Left renal pelvis (tissue), 4 donors: ENCODE data around the gene TNFRSF4. TPM values are rescaled to one million over a fixed set of nuclear protein-coding genes. Genes with fewer than 3 reads are reported as not detected.

Source experiments
- DNase-seq, 4 donors: peaks; one replicate each; pipeline ENCODE4 v3.0.0-alpha.2; 2013; ENCODE audit warnings: low read depth in 4 of 4, low spot score in 3 of 4
- polyA plus RNA-seq, 4 donors: library from polyadenylated mRNA; unstranded; fragments of 120-200 nt; gene quantifications; one replicate each; pipeline ENCODE4 v1.2.1, GENCODE V29; 2013; ENCODE audit not compliant: insufficient read length in 4 of 4

The TNFRSF4 gene
- polyA plus RNA-seq, 4 donors, result 1.5 to 2.7 (median 1.8) TPM

DNA sequence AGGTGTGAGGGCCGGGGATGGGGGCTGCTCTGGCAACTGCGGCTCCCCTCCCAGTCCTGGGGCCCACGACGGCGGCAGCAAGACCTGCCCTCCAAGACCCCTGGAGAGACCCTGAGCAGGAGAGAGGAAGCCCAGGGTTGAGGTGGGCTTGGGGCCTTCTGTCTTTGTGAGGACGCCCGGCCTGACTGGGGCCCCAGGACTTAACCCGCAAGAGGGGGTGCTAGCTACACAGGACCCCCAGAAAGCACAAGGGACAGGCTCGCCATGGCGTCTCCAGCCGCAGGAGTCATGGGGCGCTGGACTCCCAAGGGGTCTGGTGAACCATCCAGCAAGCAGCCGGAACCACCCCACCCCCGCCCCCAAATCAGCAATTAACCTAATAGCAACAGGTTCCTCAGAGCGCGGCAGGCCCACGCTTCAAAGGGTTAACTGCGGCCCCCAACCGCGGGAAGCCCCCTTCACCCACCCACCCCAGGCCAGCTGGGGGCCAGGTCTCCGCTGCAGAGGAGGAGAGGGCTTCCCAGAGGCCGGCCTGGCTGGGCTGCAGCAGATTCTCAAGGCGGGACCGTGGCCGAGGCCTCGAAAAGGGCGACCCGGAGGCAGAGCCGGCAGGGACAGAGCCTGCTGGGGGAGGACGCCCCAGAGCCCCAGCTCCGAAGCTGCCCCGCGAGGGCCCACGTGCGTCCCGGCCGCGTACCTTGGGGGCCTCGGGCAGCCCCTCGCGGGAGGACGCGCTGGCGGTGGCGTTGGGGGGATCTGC, 32.0 kb upstream of the TNFRSF4 start:
- DNase-seq, result no peak

DNA sequence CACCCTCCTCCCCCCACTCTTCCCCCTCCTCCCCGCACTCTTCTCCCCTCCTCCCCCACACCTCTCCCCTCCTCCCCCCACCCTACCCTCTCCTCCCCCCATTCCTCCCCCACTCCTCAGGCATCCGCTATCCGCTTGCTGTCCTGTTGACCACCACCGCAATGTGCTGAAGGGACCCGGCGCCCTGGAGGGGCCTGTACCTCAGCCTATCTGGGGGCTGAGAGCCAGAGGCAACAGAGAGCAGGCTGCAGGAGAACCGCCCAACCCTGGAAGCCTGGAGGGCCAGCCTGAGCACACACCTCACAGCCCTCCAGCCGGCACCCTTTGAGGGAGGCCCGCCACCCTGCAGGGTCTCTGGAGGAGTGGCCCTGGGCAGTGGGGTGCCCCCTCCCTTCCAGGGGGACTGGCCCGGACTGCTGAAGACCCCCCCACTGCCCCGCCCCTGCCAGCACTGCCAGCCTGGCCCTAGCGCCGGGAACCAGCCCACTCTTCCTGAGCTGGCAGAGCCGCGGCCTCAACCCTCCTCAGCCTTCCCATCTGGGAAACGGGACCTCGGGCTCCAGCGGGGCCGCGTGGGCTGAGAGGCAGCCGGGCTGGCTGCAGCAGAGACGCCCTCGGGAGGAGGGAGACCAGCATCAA, 31.3 kb upstream of the TNFRSF4 start:
- no peak for DNase-seq

DNA sequence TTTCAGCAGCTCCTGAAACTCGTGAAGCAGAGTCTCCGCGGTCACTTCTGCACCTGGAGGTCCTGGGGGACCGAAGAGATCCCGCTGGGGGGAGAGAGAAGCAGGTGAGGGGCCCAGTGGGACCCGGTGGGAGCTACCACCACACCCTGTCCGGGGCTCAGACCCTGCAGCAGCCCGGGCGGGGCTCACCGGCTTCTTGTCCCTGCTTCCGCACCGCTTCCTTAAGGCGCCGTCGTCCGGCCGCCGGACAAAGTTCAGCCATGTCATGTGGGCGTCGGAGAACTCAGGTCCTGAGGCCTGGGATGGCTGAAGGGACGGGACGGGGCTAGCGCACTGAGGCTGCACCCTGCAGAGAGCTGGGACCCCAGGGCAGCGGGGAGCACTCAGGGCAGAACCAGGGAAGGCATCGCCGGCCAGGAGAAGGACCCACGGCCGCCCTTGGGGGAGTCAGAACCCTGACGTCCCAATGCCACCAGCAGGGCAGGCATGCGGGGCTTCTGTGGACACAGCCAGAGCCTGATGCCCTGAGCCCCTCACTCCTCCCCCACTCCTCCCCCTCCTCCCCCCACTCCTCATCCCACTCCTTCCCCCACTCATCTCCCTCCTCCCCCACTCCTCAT, 30.3 kb upstream of the TNFRSF4 start:
- DNase-seq, result no peak

DNA sequence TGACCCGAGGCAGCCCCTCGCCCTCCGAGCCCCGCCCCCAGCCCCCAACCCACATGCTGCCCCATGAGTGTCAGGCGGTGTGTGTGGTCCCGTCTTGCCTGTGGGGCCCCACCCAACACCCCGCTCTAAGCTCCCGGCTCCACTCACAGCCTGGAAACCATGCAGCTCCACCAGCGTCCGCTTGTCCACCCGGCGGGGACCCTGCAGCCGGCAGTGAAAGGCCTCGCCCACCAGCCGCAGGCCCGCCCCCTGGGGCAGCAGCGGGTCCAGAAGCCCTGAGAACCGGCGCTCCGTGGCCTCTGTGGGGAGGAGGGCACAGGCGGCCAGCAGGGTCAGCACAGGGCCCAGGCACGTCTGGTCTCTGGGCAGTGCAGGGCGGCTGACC, 29.8 kb upstream of the TNFRSF4 start:
- no peak for DNase-seq

DNA sequence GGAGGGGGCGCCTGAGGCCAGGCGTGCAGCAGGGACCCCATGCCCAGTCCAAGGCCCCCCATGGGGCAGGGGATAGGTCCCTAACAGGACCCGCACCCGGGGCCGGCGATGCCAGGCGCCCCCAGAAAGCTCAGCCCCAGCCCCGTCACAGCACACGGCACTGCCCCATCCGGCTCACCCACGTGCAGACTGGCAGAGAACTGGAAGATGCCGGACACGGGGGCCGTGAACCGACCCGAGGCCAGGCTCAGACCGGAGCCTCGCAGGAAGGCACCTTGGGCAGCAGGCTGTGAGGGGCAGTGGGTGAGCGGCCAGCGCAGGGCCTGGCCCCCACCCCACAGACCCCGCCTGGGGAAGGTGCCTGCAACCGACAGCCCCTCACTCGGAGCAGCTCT, 29.3 kb upstream of the TNFRSF4 start:
- DNase-seq, result no peak

DNA sequence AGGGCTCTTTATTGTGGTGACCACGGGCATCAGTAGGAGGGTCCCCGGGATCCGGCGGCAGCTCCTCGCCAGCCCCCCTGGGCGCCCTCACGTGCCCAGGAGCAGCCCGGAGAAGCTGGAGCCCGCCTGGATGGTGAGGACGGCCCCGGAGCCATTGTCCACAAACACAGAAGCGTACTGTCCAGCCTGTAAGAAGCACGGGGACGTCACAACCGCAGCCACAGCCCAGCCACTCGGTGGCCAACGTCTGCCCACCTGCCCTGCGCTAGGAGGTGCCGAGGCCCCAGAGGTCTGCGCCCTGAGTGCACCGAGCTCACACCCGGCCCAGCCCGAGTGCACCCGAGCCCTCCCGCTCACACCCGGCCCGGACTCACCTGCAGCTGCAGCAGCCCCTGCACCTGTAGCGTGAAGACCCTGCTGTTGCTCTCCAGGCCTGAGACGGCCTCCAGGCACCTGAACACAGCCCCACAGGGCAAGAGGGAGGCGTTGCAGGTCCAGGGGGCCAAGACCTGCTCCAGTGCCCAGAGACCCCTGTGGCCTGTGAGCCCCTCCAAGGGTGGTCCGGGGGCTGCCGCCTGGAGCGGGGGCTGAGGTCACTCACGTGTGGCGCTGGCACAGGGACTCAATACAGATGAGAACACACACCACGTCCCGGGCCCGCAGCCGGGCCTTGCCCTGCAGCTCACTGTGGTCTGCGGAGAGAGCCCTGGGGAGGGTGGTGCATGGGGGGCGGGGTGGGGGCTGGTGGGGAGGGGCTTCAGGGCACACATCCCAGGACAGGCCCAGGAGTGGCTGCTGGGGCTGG, 28.7 kb upstream of the TNFRSF4 start:
- no peak for DNase-seq

DNA sequence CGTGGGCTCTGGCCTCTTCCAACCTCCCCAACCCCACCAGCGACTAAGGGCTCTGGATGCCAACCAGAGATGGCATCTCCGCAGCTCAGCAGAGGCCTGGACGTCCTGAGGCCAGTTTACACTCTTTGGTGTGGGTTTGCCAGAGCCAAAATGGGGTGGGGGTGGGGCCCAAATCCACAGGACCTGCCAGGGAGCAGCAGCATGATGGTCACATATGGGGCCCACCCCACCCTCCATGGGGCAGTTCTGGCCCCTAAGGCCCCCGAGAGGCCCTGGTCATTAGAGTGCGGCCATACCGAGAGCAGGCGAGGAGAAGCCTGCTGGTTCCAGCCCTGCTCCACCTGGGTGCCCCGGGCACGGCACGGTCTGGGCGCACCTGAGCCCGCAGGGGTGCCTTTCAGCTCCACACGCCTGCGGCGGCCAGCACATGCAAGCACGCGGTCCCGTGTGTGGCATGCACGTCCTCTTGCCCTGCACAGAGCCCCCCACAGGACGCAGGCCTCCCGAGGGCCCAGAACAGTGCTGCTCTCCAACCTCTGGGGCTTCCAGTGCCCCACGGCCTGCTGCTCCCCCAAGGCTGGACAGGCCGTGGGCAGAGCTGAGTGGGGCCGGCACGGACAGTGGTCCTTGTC, 27.8 kb upstream of the TNFRSF4 start:
- DNase-seq, result no peak

DNA sequence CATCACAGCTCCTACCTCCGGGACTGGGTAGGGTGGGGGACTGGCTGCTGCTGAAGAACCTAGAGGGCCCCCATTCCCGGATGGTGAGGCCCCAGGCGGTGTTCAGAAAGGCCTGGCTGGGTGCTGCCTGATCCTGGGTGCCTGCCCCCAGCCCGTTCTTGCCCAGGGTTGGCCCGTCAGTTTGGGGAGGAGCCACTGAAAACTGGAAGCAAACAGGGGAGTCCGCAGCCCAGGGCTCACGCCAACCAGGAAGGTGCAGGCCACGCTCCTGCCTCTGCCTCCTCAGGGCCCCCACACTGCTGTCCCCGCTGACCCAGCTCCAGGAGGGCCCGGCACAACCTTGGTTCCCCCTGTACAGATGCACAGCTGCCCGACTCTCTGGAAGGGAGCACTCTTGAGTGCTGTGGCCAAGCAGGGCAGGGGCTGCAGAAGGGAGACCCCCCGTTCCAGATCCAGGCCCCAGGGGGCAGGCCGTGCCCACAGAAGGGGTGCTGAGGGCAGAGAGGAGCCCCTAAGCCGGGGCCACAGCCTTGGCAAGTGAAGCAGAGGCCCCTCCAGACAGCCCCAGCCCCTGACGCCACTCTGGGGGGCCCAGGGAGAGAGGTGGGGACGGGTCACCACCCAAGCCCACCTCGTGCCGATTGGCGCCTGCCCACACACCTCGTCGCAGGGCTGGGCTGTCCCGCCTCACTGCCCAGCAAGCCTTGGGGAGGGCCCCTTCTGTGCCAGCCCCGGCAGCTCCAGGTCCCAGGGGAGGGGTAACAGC, 27.1 kb upstream of the TNFRSF4 start:
- no peak for DNase-seq

DNA sequence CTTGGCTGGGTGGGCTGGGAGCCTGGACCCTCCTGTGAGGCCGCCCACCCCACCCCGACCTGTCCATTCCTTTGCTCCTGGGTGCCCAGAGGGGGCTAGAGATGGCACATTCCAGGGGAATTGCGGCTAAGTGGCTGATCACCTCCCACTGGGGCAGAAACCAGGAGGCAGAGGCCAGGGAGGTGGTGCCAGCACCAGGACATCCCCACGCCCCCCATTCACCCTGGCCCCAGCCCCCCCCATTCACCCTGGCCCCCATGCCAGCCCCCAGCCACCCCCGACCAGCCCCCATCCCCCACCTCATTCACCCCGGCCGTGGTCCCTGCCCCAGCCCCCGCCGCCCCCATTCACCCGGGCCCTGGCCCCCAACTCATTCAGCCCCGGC, 26.4 kb upstream of the TNFRSF4 start:
- no peak for DNase-seq

DNA sequence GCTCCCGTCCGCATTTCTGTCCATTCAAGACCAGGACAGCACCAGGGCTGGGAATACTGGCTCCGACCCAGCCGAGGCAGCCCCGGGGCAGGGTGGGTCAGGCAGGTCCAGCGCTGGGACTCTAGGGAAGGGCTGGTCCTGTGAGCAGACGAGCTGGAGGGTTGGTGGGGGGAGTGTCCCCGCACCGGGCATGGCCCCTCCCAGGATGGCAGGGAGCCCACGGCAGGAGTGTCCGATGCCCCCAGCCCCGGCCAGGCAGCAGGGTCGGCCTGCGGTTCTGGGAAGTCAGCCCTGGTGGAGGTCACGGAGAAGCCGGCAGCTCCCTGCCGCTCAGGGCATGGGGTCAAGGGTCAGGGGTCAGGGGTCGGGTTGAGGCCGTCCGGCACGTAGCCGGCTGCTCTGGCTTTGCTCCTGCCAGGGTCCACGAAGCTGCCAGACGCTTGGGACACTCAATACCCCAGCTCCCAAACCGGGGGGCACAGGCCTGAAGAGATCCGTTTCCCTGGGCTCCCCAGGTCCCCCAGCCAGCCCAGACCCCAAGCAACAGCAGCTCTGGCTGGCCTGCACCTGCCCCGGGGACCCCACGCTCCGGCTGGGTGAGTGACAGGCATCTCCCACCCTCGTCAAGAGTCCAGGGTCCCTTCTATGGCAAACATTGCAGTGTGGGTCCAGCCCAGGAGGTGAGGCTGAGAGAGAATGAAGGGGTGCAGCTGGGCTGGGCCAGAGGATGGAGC, 25.8 kb upstream of the TNFRSF4 start:
- DNase-seq, result no peak

DNA sequence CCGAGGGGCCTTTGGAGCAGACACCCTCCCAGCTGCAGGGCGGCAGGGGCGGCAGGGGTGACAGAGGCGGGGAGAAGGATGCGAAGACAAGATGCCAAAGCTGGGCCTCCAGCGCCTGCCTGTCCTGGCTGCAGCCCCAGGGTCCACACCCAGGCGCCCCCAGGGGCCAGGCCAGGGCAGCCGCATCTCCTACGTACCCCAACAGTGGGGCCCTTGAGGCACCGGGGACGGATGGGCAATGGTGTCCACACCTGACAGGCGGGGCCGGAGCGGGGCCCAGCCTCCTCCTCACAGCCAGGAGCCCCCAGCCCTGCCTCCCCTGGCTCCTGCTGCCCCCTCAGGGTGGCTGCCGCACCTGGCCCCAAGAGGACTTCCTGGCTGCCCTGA, 25.3 kb upstream of the TNFRSF4 start:
- DNase-seq, result no peak

DNA sequence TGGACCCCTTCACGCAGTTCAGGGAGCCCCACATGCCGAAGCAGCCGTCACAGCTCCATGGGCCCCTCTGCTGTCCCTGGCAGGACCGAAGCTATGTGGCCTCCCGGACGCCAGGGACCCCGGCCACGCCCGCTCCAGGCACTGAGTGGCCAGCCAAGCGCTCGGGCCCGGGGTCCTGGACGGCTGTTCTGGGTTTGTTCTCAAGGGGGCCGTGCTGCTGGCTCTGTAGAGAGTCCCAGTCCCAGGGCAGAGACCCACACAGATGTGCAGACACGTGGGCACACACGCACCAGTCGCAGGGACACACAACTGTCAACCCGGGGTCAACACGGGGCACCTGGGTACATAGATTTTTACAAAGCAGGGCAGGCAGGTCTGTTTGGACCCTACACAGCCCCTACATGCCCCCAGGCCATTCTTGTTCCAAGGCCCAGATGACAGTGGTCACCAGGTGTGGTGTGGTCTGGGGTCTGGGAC, 24.8 kb upstream of the TNFRSF4 start:
- no peak for DNase-seq

DNA sequence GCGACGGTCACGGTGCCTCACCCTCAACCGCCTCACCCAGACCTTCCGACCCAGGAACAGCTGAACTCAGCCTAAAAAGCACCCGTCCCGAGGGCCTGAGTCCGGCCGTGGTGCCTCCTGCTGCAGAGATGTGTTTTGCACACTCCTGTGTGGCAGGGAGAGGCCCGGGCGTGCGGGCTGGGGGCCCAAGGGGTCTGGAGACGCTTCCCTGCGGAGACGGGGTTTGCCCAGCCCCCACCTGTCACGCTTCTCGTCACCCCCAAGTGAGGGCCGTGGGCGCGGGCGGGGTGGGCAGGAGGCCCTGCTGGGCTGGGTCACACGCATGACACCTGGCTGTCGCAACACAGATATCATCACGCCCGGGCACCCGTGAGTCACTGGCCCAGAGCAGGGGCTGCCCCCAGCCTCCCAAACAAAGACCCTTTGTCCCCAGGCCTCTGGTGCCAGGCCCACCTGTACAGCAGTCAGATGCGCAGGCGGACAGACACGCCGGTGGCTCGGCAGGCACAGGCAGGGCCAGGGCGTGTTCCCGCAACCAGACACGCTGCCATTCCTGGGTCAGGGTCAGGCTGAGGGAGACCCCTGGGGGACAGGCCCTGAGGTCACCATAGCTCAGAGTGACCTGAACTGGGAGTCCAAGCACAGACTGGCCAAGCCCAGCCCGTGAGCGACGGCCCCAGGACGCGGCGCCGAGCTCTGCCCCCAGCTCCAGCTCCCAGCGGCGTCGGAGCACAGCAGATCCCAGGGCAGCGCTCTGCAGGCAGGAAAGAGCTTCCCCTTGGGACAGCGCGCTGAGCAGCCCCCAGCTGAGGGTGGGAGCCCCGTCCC, 24.1 kb upstream of the TNFRSF4 start:
- no peak for DNase-seq

DNA sequence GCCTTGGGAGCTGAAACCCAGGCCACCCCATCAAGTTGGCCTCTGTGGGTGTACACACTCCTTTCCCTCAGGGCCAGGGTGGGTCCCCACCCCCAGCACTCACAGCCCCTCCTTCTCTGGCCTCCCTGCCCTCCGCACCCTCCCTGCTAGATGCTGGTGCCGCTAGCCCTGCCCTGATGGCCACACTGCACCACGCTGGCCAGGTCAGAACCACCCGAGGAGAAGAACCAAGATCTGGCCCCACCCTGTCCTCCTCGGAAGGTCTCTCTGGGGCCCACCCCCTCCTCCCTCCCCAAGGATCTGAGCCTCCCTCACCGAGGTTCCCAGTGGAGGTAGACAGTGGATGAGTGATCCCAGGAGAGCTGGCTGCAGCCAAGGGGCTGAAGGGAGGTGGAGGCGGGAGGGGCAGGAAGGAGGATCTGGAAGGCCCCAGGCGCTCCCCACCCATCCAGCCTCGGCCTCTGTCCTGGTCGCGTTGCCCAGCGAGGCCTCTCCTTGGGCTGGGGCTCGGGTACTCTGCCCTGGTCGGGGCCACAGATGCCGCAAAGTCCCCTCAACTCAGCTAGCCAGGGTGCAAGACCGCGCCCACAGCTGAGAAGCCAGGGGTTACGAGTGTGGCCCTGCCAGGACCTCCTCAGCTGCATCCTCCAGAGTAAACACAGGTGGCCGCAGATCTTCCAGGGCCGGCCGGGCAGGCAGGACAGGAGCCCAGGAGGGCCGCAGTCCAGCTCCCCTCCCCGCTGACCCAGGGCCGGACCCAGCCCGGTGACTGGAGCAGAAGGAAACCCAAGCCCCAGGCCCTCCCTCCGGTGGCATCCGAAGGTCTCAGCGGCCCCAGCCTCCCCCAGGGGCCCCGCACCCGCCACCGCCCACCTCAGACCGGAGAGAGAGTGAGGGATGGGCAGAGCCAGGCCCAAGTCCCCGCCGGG, 23.3 kb upstream of the TNFRSF4 start:
- DNase-seq, result no peak

DNA sequence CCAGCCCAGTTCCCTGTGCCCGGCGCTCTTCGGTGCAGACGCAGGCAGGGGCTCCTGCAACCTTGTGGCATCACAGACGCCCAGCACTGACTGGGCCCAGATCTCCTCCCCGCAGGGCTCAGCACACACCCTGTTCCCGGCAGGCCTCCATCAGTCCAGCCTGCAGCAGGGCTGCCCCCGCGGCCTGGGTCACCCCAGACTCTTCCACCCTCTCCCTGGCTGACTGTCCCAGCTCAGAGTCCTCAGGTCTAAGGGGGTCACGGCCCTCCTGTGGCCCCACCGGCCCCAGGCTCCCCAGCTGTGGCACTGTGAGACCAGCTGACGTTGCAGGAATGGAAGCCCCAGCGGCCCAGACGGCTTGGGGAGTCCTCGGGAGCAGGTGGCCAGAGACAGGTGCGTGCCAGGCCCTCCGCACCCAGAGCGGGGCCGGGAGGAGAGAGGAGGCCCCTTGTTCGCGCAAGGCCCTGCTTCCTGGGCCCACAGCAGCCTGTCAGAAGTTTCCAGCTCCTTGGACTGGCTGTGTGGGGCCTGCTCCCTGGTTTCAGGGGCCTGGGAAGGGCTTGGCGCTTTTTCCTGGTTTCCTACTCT, 22.3 kb upstream of the TNFRSF4 start:
- DNase-seq, result no peak

DNA sequence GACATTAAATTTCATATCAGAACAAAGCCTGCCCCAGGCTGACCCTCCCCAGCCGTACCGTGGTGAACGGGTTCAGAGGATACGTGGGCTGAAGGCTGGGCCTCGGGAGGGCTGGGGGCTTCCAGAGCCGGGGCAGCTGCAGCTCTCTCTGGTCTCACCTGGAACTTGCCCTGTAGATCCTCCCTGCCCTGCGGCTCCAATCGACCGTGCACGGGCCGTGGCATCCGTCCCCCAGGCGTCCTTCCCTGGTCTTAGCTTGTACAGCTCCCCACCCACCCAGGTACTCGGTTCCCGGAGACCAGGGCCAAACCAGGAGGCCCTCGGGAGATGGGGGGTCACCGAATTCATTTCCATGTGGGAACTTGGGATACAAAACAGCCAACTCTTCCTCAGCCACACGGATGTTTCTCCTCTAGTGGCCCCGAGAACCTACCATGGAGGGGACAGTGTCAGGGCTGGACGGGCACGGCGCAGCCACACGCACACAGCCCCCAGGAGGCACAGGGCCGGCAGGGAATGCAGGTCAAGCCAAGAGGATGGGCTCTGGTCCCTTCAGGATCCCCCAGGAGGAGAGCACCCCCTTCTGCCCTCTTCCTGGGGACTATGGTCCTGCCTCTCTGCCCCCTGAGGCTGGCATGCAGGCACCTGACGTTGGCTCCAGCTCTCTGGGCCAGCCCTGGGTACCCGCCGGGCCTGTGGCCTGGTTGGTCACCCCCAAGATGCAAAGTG, 21.2 kb upstream of the TNFRSF4 start:
- no peak for DNase-seq
